Parathyroid adenoma (tissue), 2 donors: ENCODE data around the gene TMEM221.

Experiments used
- H2AFZ ChIP-seq: fragments of 300-600 bp; sonication (generic); one replicate; pipeline ENCODE4 v1.7.0; 2017; ENCODE audit warnings: antibody characterized with exemption, mild to moderate bottlenecking
- H3K27ac ChIP-seq: fragments of 300-600 bp; sonication (generic); one replicate; pipeline ENCODE4 v1.7.0; 2017
- H3K27me3 ChIP-seq: fragments of 300-600 bp; sonication (generic); one replicate; pipeline ENCODE4 v1.7.0; 2017; ENCODE audit warnings: low read length; ENCODE audit not compliant: control insufficient read depth, insufficient read depth
- H3K36me3 ChIP-seq: fragments of 300-600 bp; sonication (generic); one replicate; pipeline ENCODE4 v1.7.0; 2017; ENCODE audit warnings: low read length; ENCODE audit not compliant: control insufficient read depth, insufficient read depth
- H3K4me1 ChIP-seq: fragments of 300-600 bp; sonication (generic); one replicate; pipeline ENCODE4 v1.7.0; 2017; ENCODE audit warnings: control low read depth
- H3K4me2 ChIP-seq: fragments of 300-600 bp; sonication (generic); one replicate; pipeline ENCODE4 v1.7.0; 2017; ENCODE audit warnings: low read length
- H3K4me3 ChIP-seq: fragments of 300-600 bp; sonication (generic); one replicate; pipeline ENCODE4 v1.7.0; 2017; ENCODE audit warnings: low read depth, low read length
- H3K79me2 ChIP-seq: fragments of 300-600 bp; sonication (generic); one replicate; pipeline ENCODE4 v1.7.0; 2017; ENCODE audit warnings: control low read depth
- H3K9ac ChIP-seq: fragments of 300-600 bp; sonication (generic); one replicate; pipeline ENCODE4 v1.7.0; 2017; ENCODE audit warnings: mild to moderate bottlenecking
- H3K9me3 ChIP-seq: fragments of 300-600 bp; sonication (generic); one replicate; pipeline ENCODE4 v1.7.0; 2017; ENCODE audit warnings: low read length; ENCODE audit not compliant: control insufficient read depth
- CTCF ChIP-seq: fragments of 300-600 bp; sonication (generic); IDR thresholded peaks from one replicate; pipeline ENCODE4 v1.7.0; 2017; ENCODE audit warnings: antibody characterized with exemption, mild to moderate bottlenecking
- donor health status: primary hyperparathyroidism.

The TMEM221 gene

GRCh38 chr19:17385878-17386611 lies 62.4 kb downstream of the TMEM221 start:
- TF ChIP-seq CTCF = peak; percentile 83
- H3K4me3 ChIP-seq = no peak overlapping the region
- H3K79me2 ChIP-seq = no peaks in the 10 kb centered on the region
- H3K36me3 ChIP-seq = no peaks in the 10 kb centered on the region
- H3K9me3 ChIP-seq = no peaks in the 10 kb centered on the region
- no peaks in the 10 kb centered on the region for H3K4me1 ChIP-seq
- H3K4me2 ChIP-seq = no peak overlapping the region
- no peaks in the 10 kb centered on the region for H3K27me3 ChIP-seq
- no peak overlapping the region for H3K27ac ChIP-seq
- H2AFZ ChIP-seq = no peak overlapping the region
- no peak overlapping the region for H3K9ac ChIP-seq
